GM23338 (cell line): ENCODE measurements around the gene MINDY3. TPM values are rescaled to one million over a fixed set of nuclear protein-coding genes. Genes with fewer than 3 reads are reported as not detected.

Experiments
- ATAC-seq: fragments of 200-7000 bp; cut with Tn5 transposase; 3 replicates; pipeline ENCODE4 v1.9.1; 2020
- DNase-seq: peaks from one replicate; pipeline ENCODE4 v3.0.0-alpha.2; 2015; ENCODE audit warnings: low spot score
- H2AFZ ChIP-seq: fragments of 200-600 bp; sonication (generic); 2 replicates; pipeline ENCODE4 v1.8.0; 2016; ENCODE audit warnings: antibody characterized with exemption, mild to moderate bottlenecking, moderate library complexity
- H3F3A ChIP-seq: fragments of 200-600 bp; sonication (generic); replicated peaks from 2 replicates; pipeline ENCODE4 v1.8.0; 2017; ENCODE audit warnings: antibody characterized with exemption, mixed run types, low read depth
- H3K27ac ChIP-seq: fragments of 200-600 bp; sonication (generic); 2 replicates; pipeline ENCODE4 v1.6.1; 2016; ENCODE audit warnings: low read depth
- H3K27me3 ChIP-seq: fragments of 200-600 bp; sonication (generic); 2 replicates; pipeline ENCODE4 v1.8.0; 2016; ENCODE audit warnings: mild to moderate bottlenecking, mixed run types, moderate library complexity; ENCODE audit not compliant: insufficient read depth
- H3K36me3 ChIP-seq: fragments of 200-600 bp; sonication (generic); 2 replicates; pipeline ENCODE4 v1.8.0; 2016; ENCODE audit warnings: mild to moderate bottlenecking; ENCODE audit not compliant: insufficient read depth
- H3K4me1 ChIP-seq: fragments of 200-600 bp; sonication (generic); 2 replicates; pipeline ENCODE4 v1.8.0; 2016; ENCODE audit warnings: mild to moderate bottlenecking, moderate library complexity; ENCODE audit not compliant: insufficient read depth
- H3K4me2 ChIP-seq: fragments of 200-600 bp; sonication (generic); 2 replicates; pipeline ENCODE4 v1.7.1; 2017; ENCODE audit warnings: mixed run types
- H3K4me3 ChIP-seq: fragments of 200-600 bp; sonication (generic); 2 replicates; pipeline ENCODE4 v1.6.1; 2016; ENCODE audit warnings: mixed run types
- H3K79me2 ChIP-seq: fragments of 200-600 bp; sonication (generic); replicated peaks from 2 replicates; pipeline ENCODE4 v1.8.0; 2017; ENCODE audit warnings: mild to moderate bottlenecking; ENCODE audit not compliant: insufficient read depth
- H3K9me2 ChIP-seq: fragments of 200-600 bp; sonication (generic); 2 replicates; pipeline ENCODE4 v1.8.0; 2017; ENCODE audit not compliant: insufficient read depth
- H4K20me1 ChIP-seq: fragments of 200-600 bp; sonication (generic); replicated peaks from 2 replicates; pipeline ENCODE4 v1.8.0; 2017; ENCODE audit warnings: mild to moderate bottlenecking; ENCODE audit not compliant: insufficient read depth
- H3K27ac Mint-ChIP-seq: 2 replicates; pipeline ENCODE4 v1.8.0; 2020; ENCODE audit warnings: inconsistent platforms, mild to moderate bottlenecking, moderate library complexity, mixed read lengths
- H3K27me3 Mint-ChIP-seq: 3 replicates; pipeline ENCODE4 v1.8.0; 2022; ENCODE audit warnings: low read depth, mild to moderate bottlenecking, moderate library complexity, mixed read lengths, inconsistent platforms; ENCODE audit not compliant: insufficient read depth, poor library complexity
- H3K36me3 Mint-ChIP-seq: 3 replicates; pipeline ENCODE4 v1.8.0; 2021; ENCODE audit warnings: low read depth, mild to moderate bottlenecking, inconsistent platforms, moderate library complexity, mixed read lengths
- H3K4me1 Mint-ChIP-seq: 3 replicates; pipeline ENCODE4 v1.8.0; 2020; ENCODE audit warnings: mild to moderate bottlenecking, inconsistent platforms, mixed read lengths
- H3K4me3 Mint-ChIP-seq: 3 replicates; pipeline ENCODE4 v1.8.0; 2021; ENCODE audit warnings: moderate library complexity, mild to moderate bottlenecking, inconsistent platforms, mixed read lengths
- H3K9me3 Mint-ChIP-seq: 3 replicates; pipeline ENCODE4 v1.8.0; 2020; ENCODE audit warnings: moderate library complexity, mild to moderate bottlenecking, inconsistent platforms, mixed read lengths
- CREB1 ChIP-seq: fragments of 250-450 bp; sonication (Bioruptor Pico); IDR thresholded peaks from 2 replicates; pipeline ENCODE4 v1.5.0; 2020; ENCODE audit warnings: low read depth, mild to moderate bottlenecking, moderate library complexity
- ETS1 ChIP-seq: IDR thresholded peaks from 2 replicates; pipeline ENCODE4 v1.6.1; 2016; ENCODE audit warnings: antibody characterized with exemption
- EZH2 ChIP-seq: fragments of 200-600 bp; sonication (generic); IDR thresholded peaks from one replicate; pipeline ENCODE4 v1.8.0; 2017; ENCODE audit warnings: antibody characterized with exemption, mild to moderate bottlenecking, low read depth; ENCODE audit not compliant: unreplicated experiment
- ZNF114 ChIP-seq: fragments of 250-450 bp; sonication (Bioruptor Pico); IDR thresholded peaks from 2 replicates; pipeline ENCODE4 v1.5.0; 2020; ENCODE audit warnings: mild to moderate bottlenecking, moderate library complexity
- ZNF331 ChIP-seq: fragments of 250-450 bp; sonication (Bioruptor Pico); IDR thresholded peaks from 2 replicates; pipeline ENCODE4 v1.5.0; 2020; ENCODE audit warnings: low read depth, mild to moderate bottlenecking, moderate library complexity
- ZNF462 ChIP-seq: fragments of 250-450 bp; sonication (Bioruptor Pico); IDR thresholded peaks from 2 replicates; pipeline ENCODE4 v1.5.0; 2020; ENCODE audit warnings: mild to moderate bottlenecking, moderate library complexity
- polyA plus RNA-seq: library from polyadenylated mRNA; unstranded; fragments of >200 nt; fragmentation: Nextera tagmentation; extraction: Ambion mirVana; gene quantifications from 2 replicates; pipeline ENCODE4 v1.2.1, GENCODE V29; 2016
- total RNA-seq: library from RNA; depleted of rRNA; stranded (reverse); fragments of >200 nt; shearing (Covaris generic); gene quantifications from 2 replicates; pipeline ENCODE4 v1.2.3, GENCODE V29; 2014

Gene MINDY3
- total and polyA plus RNA-seq, 2 experiments from 2014 or later = 10.2 to 13.6 TPM

GRCh38 chr10:15781381-15781960 is 78.8 kb downstream of the MINDY3 start:
- TF ChIP-seq ETS1 (no peak), ZNF331 (CRISPR knock-in tag) (no peak), EZH2 (no peak), CREB1 (no peak), ZNF114 (CRISPR knock-in tag) (no peak), ZNF462 (CRISPR knock-in tag) (no peak)
- no peak overlapping the region for H3K4me3 Mint-ChIP-seq

More at GRCh38 chr10:15781381-15781960, 78.8 kb downstream of the MINDY3 start:
- Histone ChIP-seq H3K79me2 (no peaks in the 10 kb centered on the region), H3K4me3 (no peak overlapping the region), H3F3A (no peaks in the 10 kb centered on the region), H4K20me1 (no peaks in the 10 kb centered on the region), H3K4me1 (0 out of 2 replicates have a peak, but pooled peaks cover 15% of the 10 kb centered on the region), H3K9me2 (no peaks in the 10 kb centered on the region), H3K4me2 (no peak overlapping the region), H3K36me3 (no peaks in the 10 kb centered on the region; the same call in 1 of the 2 replicates), H3K27ac (no peak overlapping the region), H3K27me3 (no peaks in the 10 kb centered on the region), H2AFZ (no peak overlapping the region)
- Mint-ChIP-seq H3K27ac (no peak overlapping the region), H3K27me3 (no peaks in the 10 kb centered on the region), H3K36me3 (peaks cover 10% of the 10 kb centered on the region; the same call in 2 of the 3 replicates), H3K9me3 (peaks cover under 1% of the 10 kb centered on the region; the same call in 1 of the 3 replicates), H3K4me1 (peaks cover 25% of the 10 kb centered on the region)
- DNase-seq (no peak), ATAC-seq (no peak)
